SH-SY5Y (cell line): ENCODE data around the gene CLIC1.

ENCODE experiments used
- GATA2 ChIP-seq: IDR thresholded peaks from 2 replicates; pipeline ENCODE4 v1.6.1; 2011; ENCODE audit warnings: mild to moderate bottlenecking, low read depth, low read length
- GATA3 ChIP-seq: IDR thresholded peaks from 2 replicates; pipeline ENCODE4 v1.6.1; 2011; ENCODE audit warnings: low read depth, mild to moderate bottlenecking, low read length, moderate library complexity

DNA sequence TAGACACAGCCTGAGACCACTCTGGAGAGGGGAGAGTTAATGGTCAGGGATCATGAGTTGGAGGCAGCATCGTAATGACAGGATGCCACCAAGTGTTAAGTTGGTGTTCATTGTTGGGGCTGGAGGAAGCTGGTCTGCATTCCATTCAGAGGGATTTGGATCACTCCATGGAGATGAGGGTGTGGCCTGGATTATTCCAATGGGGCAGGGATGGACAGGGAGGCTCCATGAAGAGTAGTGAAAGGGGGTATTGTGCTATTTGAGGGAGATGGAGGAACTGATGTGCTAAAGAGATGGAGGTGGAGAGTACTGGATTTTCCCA is 27.2 kb upstream of the CLIC1 start:
- TF ChIP-seq GATA2 (no peak), GATA3 (no peak)
